IPS DF 19.7 (cell line): ENCODE data around the gene GPR158.

Experiments
- DNase-seq: peaks from one replicate; pipeline ENCODE4 v3.0.0-alpha.2; 2013; ENCODE audit warnings: low read depth, low spot score

The GPR158 gene

GRCh38 chr10:25578061-25578460 lies 403.3 kb downstream of the GPR158 start:
- DNase-seq, result no peak

GRCh38 chr10:25582961-25583360 lies 408.2 kb downstream of the GPR158 start:
- no peak for DNase-seq

- DNase-seq, result no peak
Observed at GRCh38 chr10:25600651-25601050, 425.9 kb downstream of the GPR158 start.

- DNase-seq, result no peak
Observed at GRCh38 chr10:25604591-25604990, 429.8 kb downstream of the GPR158 start.

DNA sequence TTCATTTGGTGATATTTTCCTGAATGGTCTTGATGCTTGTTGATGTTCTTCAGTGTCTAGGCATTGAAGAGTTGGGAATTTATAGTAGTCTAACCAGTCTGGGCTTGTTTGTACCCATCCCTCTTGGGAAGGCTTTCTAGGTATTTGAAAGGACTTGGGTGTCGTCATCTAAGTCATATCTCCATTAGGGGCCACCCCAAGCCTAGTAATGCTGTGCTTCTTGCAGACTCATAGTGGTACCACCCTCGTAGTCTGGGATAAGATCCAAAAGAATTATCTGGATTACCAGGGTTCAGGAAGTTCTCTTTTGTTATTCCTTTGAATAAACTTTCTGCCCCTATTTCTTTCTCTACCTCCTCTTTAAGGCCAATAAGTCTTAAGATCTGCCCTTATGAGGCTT lies 439.9 kb downstream of the GPR158 start:
- no peak for DNase-seq

DNA sequence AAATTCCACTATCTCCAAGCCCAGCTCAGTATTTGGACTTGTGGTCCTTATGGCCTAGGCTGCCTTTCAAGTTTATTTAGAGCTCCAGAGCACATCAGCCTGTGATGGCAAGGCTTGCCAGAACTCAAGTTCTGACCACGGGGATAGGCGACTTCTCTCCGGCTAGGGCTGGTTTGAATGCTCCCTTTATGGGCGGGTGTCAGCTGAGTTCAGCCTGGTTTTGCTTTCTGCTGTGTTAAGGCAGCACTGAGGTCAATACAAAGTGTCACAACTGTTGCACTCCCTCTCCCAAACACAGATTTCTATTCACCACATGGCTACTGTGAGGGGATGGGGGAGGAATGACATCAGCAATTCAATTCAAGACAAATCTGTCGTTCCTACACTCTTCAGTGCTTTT lies 441.1 kb downstream of the GPR158 start:
- no peak for DNase-seq

DNA sequence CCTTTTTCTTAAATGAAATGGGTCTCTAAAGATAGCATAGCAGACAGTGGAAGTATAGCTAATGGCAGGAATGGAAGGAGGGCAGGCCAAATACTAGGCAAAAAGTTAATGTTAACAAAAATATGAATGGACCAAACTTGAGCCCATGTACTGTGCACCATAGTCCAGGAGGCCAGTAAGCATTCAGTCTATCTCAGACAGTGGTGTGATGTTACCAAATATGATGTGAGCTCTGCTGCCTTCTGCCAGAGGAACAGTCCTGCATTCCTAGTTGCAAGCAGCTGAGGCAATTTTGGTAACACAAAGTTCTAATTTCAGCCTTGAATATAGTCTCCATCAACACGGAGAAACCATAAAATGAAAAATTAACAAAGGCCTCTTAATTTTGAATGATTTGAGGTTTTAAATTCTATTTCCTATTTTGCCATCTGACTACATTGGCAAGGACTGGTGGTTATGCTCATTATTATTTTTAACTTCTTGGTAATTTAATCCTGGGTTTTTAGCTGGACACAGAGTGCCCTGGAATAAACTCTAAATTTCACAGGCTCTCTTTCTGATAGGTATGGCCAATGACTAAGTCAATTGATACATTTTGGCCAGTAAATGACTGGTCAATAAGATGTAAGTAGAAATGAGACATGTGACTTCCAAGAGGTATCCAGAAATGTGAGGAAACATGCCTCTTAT lies 442.2 kb downstream of the GPR158 start:
- DNase-seq, result no peak

DNA sequence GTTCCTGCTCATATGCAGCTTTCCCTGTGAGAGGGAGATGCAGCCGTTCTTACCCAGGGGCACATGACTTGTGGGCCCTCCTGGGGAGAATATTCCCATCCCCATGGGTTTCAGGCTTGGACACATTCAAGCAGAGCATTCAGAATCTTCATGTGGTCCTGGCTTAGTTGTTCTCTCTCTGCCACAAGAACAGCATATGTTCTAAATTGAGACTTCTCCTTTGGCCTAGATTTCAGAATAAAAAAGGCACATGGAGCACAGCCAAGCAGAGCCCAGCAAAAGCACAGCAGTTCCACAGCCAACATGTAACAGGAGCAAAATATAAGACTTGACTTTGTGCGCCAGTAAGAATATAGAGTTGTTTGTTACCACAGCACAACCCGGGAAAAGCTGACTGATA lies 452.8 kb downstream of the GPR158 start:
- DNase-seq, result no peak

DNA sequence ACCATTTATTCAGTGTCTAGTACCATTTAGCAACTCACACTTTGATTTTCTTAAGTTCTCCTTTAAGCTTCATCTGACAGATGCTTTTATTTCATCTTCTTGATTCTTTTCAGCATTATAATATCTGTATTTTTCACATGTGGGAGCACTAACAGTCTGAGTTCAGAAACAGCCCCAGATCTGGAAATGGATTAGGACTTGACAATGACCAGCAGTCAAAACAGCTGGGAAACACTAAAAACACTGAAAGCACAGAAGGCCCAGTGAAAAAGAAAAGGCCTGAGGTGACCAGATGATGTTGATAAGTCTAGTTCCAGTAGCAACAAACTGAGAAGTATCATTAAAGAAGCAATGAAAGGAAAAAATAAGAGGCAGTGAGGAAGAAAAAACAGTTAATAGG lies 454.5 kb downstream of the GPR158 start:
- no peak for DNase-seq

DNA sequence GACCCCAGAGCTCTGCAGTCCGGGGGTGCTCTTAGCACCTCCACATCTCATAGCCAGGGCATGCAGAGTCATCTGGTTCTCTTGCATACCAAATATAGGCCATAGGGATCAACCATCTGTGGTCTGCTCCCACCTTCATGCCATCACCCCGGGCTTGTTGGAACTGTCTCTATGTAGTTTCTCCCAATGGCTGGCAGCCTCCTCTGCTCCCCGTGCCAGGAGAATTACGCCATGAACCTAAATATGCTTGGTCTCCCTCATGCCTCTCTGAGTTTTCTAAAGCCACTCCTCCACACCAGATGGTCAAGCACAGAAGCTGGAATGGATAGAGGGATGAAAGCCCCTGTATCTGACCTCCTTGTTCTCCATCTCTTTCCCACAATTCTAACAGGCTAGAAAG lies 456.7 kb downstream of the GPR158 start:
- no peak for DNase-seq

GRCh38 chr10:25632802-25633201 lies 458.0 kb downstream of the GPR158 start:
- no peak for DNase-seq

DNA sequence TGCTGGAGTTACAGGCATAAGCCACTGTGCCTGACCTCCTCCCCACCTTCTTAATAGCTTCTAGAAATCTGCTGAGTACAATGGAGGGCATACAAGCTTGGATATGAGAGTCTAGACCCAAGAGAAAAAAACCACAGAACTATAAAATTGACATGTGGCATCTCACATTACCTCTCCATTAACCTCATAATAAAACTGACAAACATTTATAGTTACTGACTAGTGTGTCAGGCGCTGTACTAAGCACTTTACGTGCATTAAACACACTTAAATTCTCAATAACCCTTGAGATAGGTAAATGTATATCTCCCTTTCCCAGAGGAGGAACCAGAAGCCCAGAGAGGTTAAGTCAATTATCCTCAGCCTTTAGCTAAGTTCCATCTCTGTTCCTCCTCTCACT lies 458.7 kb downstream of the GPR158 start:
- DNase-seq, result no peak

DNA sequence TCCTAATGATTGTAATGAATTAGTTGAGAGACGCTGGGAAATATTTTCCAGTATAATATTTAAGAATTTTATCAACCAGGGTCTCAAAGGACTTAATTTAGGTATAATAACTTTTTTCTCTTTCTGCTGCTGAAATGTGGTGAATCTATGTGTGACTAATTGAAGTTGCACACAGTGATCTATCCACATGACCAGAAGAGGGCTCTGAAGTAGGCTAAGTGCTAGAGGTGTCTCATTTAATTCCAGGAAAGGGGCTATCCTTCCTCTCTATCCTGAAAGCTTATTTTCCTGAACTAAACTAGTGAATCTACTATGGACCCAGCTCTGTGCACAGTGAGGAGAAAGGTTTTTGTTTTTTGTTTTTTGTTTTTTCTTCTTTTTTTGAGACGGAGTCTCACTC lies 464.8 kb downstream of the GPR158 start:
- DNase-seq, result no peak

GRCh38 chr10:25641595-25641994 lies 466.8 kb downstream of the GPR158 start:
- no peak for DNase-seq

GRCh38 chr10:25642721-25643120 lies 467.9 kb downstream of the GPR158 start:
- no peak for DNase-seq

GRCh38 chr10:25646371-25646770 lies 471.6 kb downstream of the GPR158 start:
- no peak for DNase-seq

GRCh38 chr10:25651534-25651933 lies 476.7 kb downstream of the GPR158 start:
- DNase-seq, result no peak
